ENCODE data around the gene SDR9C7.
"Not testable (repeated sequence)": the region's sequence is repeated elsewhere in the genome, so short reads cannot be mapped to it uniquely, and the experiment has no call there.

Gene SDR9C7

DNA sequence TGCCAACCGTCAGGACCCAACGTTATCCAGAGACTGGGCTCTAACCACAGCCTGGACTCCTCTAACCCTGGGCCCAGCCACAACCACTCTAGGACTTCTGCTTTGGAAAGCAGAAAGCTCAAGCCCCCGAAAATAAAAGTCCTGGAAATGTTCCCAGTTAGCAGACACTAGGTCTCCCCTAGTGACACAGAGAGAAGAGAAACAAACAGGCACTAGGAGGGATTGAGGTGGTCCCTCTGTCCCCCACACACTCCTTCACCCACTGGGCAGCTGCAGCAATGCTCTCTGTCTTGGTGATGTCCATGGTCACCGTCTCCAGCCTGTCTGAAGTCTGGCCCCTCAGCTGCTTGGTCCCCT, 6.7 kb upstream of the SDR9C7 start:
- H3K27ac ChIP-seq (ENCODE audit: insufficient read depth, low read length, poor library complexity, severe bottlenecking); H3K36me3 ChIP-seq (ENCODE audit: control insufficient read depth, insufficient read depth, low read length); H3K4me1 ChIP-seq (ENCODE audit: control insufficient read depth, insufficient read depth, low read length, poor library complexity, severe bottlenecking): not testable (repeated sequence)

DNA sequence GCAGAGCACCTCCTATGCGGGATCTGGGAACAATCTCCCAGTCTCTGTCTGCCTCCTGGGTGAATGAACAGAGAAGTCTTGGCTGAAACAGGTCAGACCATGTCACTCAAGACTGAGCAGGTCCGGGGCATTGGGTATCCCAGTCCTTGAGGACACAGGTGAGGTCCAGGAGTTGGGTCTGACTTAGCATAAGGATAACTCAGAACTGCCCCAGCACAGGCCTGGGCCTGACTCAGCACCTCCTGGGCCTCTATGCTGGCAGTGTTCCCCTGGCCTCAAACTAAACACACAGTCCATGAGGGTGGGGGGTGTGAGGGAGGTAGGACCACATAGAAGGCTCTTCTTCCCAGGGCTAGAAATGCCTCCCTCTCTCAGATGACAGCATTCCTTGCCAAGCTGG, 1.5 kb upstream of the SDR9C7 start:
- H3K27me3 ChIP-seq (replicated peaks; ENCODE audit: control insufficient read depth, insufficient read depth, low read length, poor library complexity, severe bottlenecking), result no peaks in the 10 kb centered on the region
- DNase-seq, result no peak

More for the DNA sequence above, 6.7 kb upstream of the SDR9C7 start:
- not testable (repeated sequence) for DNase-seq; H3K4me3 ChIP-seq (ENCODE audit: insufficient read depth, low read depth, low read length, poor library complexity, severe bottlenecking); H3K9me3 ChIP-seq (ENCODE audit: control insufficient read depth, low read length); H3K27me3 ChIP-seq (replicated peaks; ENCODE audit: control insufficient read depth, insufficient read depth, low read length, poor library complexity, severe bottlenecking)

DNA sequence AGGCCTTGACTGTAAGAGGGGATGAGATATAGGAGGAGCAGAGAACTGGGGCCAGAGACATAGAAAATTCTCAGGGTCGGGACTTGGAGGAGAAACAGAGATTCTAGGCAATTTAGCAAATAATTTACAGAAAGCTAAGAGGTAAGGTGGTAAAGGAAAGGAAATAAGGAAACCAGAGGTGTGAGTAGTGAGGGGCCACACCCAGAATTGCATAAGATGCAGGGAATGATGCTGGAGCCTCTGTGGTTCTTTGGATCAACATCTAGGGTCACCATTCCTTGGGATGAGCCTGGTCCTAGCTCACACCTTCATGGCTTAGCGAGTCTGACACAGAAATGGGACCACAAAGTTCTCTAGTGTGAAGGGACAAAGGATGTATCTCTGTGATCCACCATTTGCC, 949 bp upstream of the SDR9C7 start:
- Histone ChIP-seq H3K4me3 (ENCODE audit: insufficient read depth, low read depth, low read length, poor library complexity, severe bottlenecking) (no peak overlapping the region), H3K27ac (ENCODE audit: insufficient read depth, low read length, poor library complexity, severe bottlenecking) (no peak overlapping the region), H3K4me1 (ENCODE audit: control insufficient read depth, insufficient read depth, low read length, poor library complexity, severe bottlenecking) (no peaks in the 10 kb centered on the region), H3K36me3 (ENCODE audit: control insufficient read depth, insufficient read depth, low read length) (no peaks in the 10 kb centered on the region), H3K27me3 (replicated peaks; ENCODE audit: control insufficient read depth, insufficient read depth, low read length, poor library complexity, severe bottlenecking) (no peaks in the 10 kb centered on the region), H3K9me3 (ENCODE audit: control insufficient read depth, low read length) (no peaks in the 10 kb centered on the region)
- no peak for DNase-seq

More for the DNA sequence above, 1.5 kb upstream of the SDR9C7 start:
- no peak overlapping the region for H3K4me3 ChIP-seq (ENCODE audit: insufficient read depth, low read depth, low read length, poor library complexity, severe bottlenecking)
- no peak overlapping the region for H3K27ac ChIP-seq (ENCODE audit: insufficient read depth, low read length, poor library complexity, severe bottlenecking)
- H3K4me1 ChIP-seq (ENCODE audit: control insufficient read depth, insufficient read depth, low read length, poor library complexity, severe bottlenecking), result no peaks in the 10 kb centered on the region
- no peaks in the 10 kb centered on the region for H3K36me3 ChIP-seq (ENCODE audit: control insufficient read depth, insufficient read depth, low read length)
- no peaks in the 10 kb centered on the region for H3K9me3 ChIP-seq (ENCODE audit: control insufficient read depth, low read length)

DNA sequence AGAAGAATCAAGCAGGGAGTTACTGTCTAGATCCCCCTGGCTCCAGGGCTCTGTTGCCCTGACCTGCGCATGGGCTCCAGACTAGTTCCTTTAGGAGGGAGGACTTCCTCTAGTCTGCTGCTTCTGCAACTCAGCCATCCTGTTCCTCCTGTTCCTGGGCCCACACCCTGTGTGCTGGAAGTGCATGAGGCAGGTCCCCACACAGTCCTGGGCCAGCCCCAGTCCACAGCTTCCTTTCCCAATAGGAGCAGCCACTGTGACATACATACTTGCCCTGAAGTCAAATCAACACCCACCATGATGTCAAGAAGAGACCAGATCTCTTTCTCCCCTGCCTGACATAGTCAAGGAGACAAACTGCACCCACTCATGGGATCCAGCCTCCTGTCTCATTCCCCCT, 1.3 kb downstream of the SDR9C7 start:
- Histone ChIP-seq H3K4me3 (ENCODE audit: insufficient read depth, low read depth, low read length, poor library complexity, severe bottlenecking) (no peak overlapping the region), H3K27ac (ENCODE audit: insufficient read depth, low read length, poor library complexity, severe bottlenecking) (no peak overlapping the region), H3K36me3 (ENCODE audit: control insufficient read depth, insufficient read depth, low read length) (no peaks in the 10 kb centered on the region), H3K4me1 (ENCODE audit: control insufficient read depth, insufficient read depth, low read length, poor library complexity, severe bottlenecking) (no peaks in the 10 kb centered on the region), H3K9me3 (ENCODE audit: control insufficient read depth, low read length) (no peaks in the 10 kb centered on the region), H3K27me3 (replicated peaks; ENCODE audit: control insufficient read depth, insufficient read depth, low read length, poor library complexity, severe bottlenecking) (no peaks in the 10 kb centered on the region)
- DNase-seq, result no peak

DNA sequence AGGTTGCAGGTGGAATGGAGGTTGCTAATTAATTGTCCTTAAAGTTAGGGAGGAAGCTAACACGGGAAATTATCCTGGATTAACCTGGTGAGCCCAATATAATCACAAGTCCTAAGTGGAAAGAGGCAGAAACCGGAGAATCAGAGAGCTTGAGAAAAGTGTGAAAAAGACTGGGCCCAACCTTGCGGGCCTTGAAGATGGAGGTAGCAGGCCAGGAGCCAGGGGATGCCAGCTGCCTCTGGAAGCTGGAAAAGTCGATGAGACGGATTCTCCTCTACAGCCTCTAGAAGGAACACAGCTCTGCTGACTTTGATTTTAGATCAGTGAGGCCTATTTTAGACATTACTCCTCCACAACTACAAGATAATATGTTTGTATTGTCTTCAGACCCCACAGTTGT, 2.1 kb downstream of the SDR9C7 start:
- Histone ChIP-seq H3K4me3 (ENCODE audit: insufficient read depth, low read depth, low read length, poor library complexity, severe bottlenecking) (no peak overlapping the region), H3K27ac (ENCODE audit: insufficient read depth, low read length, poor library complexity, severe bottlenecking) (no peak overlapping the region), H3K36me3 (ENCODE audit: control insufficient read depth, insufficient read depth, low read length) (no peaks in the 10 kb centered on the region), H3K27me3 (replicated peaks; ENCODE audit: control insufficient read depth, insufficient read depth, low read length, poor library complexity, severe bottlenecking) (no peaks in the 10 kb centered on the region), H3K4me1 (ENCODE audit: control insufficient read depth, insufficient read depth, low read length, poor library complexity, severe bottlenecking) (no peaks in the 10 kb centered on the region), H3K9me3 (ENCODE audit: control insufficient read depth, low read length) (no peaks in the 10 kb centered on the region)
- no peak for DNase-seq

DNA sequence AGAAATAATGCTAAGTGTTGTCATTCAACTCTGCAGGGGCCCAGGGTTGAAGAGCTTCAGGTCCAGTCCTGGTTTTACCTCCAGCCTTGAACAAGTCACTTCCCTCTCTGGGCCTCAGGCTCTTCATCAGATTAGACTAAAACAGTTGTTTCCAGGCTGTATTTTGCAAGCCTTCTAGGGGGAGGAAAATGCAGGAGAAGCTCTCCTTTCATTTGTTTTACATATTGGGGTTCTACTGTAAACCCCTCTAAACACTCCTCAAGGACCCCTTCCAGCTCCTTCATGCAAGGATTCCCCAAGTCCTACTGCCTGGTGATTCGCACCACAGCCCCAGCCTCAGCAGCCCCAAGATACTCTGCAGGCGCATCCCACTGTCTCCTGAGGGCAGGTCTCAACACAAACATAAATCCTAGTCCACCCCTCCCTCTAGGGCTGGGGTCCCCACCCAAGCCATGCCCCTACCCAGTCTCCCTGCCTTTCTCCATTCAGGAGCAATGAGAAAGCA, 2.7 kb downstream of the SDR9C7 start:
- H3K9me3 ChIP-seq (ENCODE audit: control insufficient read depth, low read length), result no peaks in the 10 kb centered on the region
- no peaks in the 10 kb centered on the region for H3K4me1 ChIP-seq (ENCODE audit: control insufficient read depth, insufficient read depth, low read length, poor library complexity, severe bottlenecking)
- H3K27me3 ChIP-seq (replicated peaks; ENCODE audit: control insufficient read depth, insufficient read depth, low read length, poor library complexity, severe bottlenecking), result no peaks in the 10 kb centered on the region
- H3K27ac ChIP-seq (ENCODE audit: insufficient read depth, low read length, poor library complexity, severe bottlenecking), result no peak overlapping the region
- no peaks in the 10 kb centered on the region for H3K36me3 ChIP-seq (ENCODE audit: control insufficient read depth, insufficient read depth, low read length)
- no peak overlapping the region for H3K4me3 ChIP-seq (ENCODE audit: insufficient read depth, low read depth, low read length, poor library complexity, severe bottlenecking)
- no peak for DNase-seq

DNA sequence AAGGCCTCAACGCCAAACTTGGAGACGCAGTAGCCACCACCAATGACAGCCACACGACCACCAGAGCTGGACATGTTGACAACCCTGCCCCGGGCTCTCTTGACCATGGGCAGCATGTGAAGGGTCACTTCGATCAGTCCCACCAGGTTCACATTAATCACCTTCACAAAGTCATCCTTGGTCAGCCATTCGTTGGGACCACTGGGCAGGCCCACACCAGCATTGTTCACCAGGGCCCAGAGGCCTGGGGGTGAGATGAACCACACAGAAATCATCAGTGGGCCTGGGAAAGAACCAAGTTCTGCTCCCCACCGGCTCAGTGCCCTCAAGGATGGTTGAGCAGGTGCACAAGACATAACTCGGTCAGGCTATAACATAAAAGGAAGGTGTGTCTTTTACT, 4.0 kb downstream of the SDR9C7 start:
- Histone ChIP-seq H3K27me3 (replicated peaks; ENCODE audit: control insufficient read depth, insufficient read depth, low read length, poor library complexity, severe bottlenecking) (peaks cover 3% of the 10 kb centered on the region), H3K4me3 (ENCODE audit: insufficient read depth, low read depth, low read length, poor library complexity, severe bottlenecking) (no peak overlapping the region), H3K27ac (ENCODE audit: insufficient read depth, low read length, poor library complexity, severe bottlenecking) (no peak overlapping the region), H3K36me3 (ENCODE audit: control insufficient read depth, insufficient read depth, low read length) (no peaks in the 10 kb centered on the region), H3K9me3 (ENCODE audit: control insufficient read depth, low read length) (no peaks in the 10 kb centered on the region), H3K4me1 (ENCODE audit: control insufficient read depth, insufficient read depth, low read length, poor library complexity, severe bottlenecking) (no peaks in the 10 kb centered on the region)
- no peak for DNase-seq

DNA sequence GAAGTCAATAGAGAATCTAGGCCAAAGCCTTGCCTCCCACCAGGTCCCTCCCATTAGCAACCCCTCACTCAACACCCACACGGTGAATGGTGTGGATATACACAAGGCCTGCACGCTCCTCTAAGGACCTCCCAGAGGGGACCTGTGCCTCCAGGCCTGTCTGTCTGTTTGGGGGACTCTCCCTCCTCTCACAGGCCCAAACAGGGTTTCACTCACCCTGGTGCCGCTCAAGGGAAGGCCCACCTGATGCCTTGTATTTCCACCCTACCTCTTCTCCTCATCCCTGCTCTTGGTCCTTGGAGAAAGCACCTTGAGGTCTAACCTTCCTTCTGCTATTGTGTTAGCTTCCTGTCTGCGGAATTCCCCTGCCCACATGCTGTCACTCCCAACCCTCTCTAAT, 4.4 kb downstream of the SDR9C7 start:
- Histone ChIP-seq H3K36me3 (ENCODE audit: control insufficient read depth, insufficient read depth, low read length) (no peaks in the 10 kb centered on the region), H3K9me3 (ENCODE audit: control insufficient read depth, low read length) (no peaks in the 10 kb centered on the region), H3K27ac (ENCODE audit: insufficient read depth, low read length, poor library complexity, severe bottlenecking) (no peak overlapping the region), H3K4me3 (ENCODE audit: insufficient read depth, low read depth, low read length, poor library complexity, severe bottlenecking) (no peak overlapping the region), H3K27me3 (replicated peaks; ENCODE audit: control insufficient read depth, insufficient read depth, low read length, poor library complexity, severe bottlenecking) (peaks cover 3% of the 10 kb centered on the region), H3K4me1 (ENCODE audit: control insufficient read depth, insufficient read depth, low read length, poor library complexity, severe bottlenecking) (no peaks in the 10 kb centered on the region)
- DNase-seq, result no peak

DNA sequence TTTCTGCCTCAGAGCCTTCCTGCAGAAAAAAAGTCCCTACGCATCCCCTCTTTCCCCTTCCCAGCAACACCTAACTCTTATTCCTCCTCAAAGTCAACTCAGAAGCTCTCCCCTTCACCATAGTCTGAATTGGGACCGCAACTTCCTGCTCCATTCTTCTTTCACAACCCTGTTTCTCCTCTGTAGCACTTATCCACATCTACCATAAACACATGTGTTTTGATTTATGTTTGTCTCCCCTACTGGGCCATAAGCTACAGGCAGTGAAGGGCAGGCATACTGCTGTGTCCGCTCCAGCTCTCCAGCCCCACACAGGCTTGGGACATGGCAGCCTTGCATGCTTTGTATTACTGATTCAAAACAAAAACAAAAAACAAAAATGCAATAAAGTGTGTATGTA, 5.9 kb downstream of the SDR9C7 start:
- H3K9me3 ChIP-seq (ENCODE audit: control insufficient read depth, low read length), result no peaks in the 10 kb centered on the region
- no peak for DNase-seq
- no peak overlapping the region for H3K27ac ChIP-seq (ENCODE audit: insufficient read depth, low read length, poor library complexity, severe bottlenecking)
- no peaks in the 10 kb centered on the region for H3K4me1 ChIP-seq (ENCODE audit: control insufficient read depth, insufficient read depth, low read length, poor library complexity, severe bottlenecking)
- peaks cover 3% of the 10 kb centered on the region for H3K27me3 ChIP-seq (replicated peaks; ENCODE audit: control insufficient read depth, insufficient read depth, low read length, poor library complexity, severe bottlenecking)
- H3K36me3 ChIP-seq (ENCODE audit: control insufficient read depth, insufficient read depth, low read length), result no peaks in the 10 kb centered on the region
- H3K4me3 ChIP-seq (ENCODE audit: insufficient read depth, low read depth, low read length, poor library complexity, severe bottlenecking), result no peak overlapping the region

DNA sequence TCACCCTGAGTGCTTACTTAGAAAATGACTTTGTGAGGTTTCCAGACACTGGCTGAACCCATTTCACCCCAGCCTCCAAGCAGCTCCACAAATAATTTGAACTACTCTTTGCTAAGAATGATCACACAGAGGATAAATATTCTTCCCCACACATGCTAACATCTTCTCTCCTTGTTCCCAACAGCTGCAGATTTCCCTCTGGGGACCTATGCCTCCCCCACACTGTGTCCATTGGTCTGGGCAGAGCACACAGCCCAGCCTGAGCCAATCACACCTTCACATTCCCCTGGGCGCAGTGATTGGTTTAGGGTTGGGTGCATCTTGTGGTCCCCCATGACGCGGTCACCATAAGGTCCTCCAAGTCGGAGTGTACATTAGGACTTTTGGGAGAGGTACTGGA, 6.9 kb downstream of the SDR9C7 start:
- Histone ChIP-seq H3K4me1 (ENCODE audit: control insufficient read depth, insufficient read depth, low read length, poor library complexity, severe bottlenecking) (no peaks in the 10 kb centered on the region), H3K36me3 (ENCODE audit: control insufficient read depth, insufficient read depth, low read length) (no peaks in the 10 kb centered on the region), H3K27me3 (replicated peaks; ENCODE audit: control insufficient read depth, insufficient read depth, low read length, poor library complexity, severe bottlenecking) (peaks cover 3% of the 10 kb centered on the region), H3K27ac (ENCODE audit: insufficient read depth, low read length, poor library complexity, severe bottlenecking) (no peak overlapping the region), H3K9me3 (ENCODE audit: control insufficient read depth, low read length) (no peaks in the 10 kb centered on the region), H3K4me3 (ENCODE audit: insufficient read depth, low read depth, low read length, poor library complexity, severe bottlenecking) (no peak overlapping the region)
- DNase-seq, result no peak

DNA sequence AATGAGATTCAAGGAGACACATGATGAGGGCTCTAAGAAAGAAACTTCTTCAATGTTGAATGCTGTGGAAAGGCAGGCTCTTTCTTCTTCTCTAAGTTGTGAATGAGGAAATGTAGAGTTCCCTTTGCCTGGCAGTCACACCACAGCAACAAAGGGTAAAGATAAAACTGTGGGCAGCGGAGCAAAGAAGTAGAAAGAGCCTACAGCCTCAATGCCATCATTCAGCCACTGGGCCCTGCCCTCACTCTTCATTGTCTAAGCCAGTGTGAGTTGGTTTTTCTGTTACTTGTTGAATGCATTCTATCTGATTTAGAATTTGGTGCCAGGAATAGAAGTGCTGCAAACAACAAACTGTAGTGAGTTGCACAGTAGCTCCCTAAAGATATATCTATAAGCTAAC, 12.2 kb downstream of the SDR9C7 start:
- no peak overlapping the region for H3K27ac ChIP-seq (ENCODE audit: insufficient read depth, low read length, poor library complexity, severe bottlenecking)
- no peaks in the 10 kb centered on the region for H3K4me1 ChIP-seq (ENCODE audit: control insufficient read depth, insufficient read depth, low read length, poor library complexity, severe bottlenecking)
- no peak overlapping the region for H3K4me3 ChIP-seq (ENCODE audit: insufficient read depth, low read depth, low read length, poor library complexity, severe bottlenecking)
- peaks cover 3% of the 10 kb centered on the region for H3K27me3 ChIP-seq (replicated peaks; ENCODE audit: control insufficient read depth, insufficient read depth, low read length, poor library complexity, severe bottlenecking)
- no peaks in the 10 kb centered on the region for H3K36me3 ChIP-seq (ENCODE audit: control insufficient read depth, insufficient read depth, low read length)
- DNase-seq, result no peak
- H3K9me3 ChIP-seq (ENCODE audit: control insufficient read depth, low read length), result peaks cover 5% of the 10 kb centered on the region

Data from effector memory CD4-positive, alpha-beta T cell (primary cell).